Inferior parietal cortex (tissue), 1 donor: ENCODE measurements around the gene NAALADL2.
"Not testable (repeated sequence)": the region's sequence is repeated elsewhere in the genome, so short reads cannot be mapped to it uniquely, and the experiment has no call there.

ENCODE experiments used
- DNase-seq: peaks from one replicate; pipeline ENCODE4 v3.0.0-alpha.2; 2016; ENCODE audit errors: extremely low spot score

The NAALADL2 gene

GRCh38 chr3:175748087-175748730 lies 889.1 kb downstream of the NAALADL2 start:
- DNase-seq: no peak

- no peak for DNase-seq
These were observed 890.8 kb downstream of the NAALADL2 start for GRCh38 chr3:175749981-175750380.

- no peak for DNase-seq
These were observed 892.0 kb downstream of the NAALADL2 start for GRCh38 chr3:175751089-175751488.

- no peak for DNase-seq
These were observed 904.8 kb downstream of the NAALADL2 start for GRCh38 chr3:175763948-175764347.

GRCh38 chr3:175764722-175765121 lies 905.6 kb downstream of the NAALADL2 start:
- DNase-seq: no peak

- no peak for DNase-seq
These were observed 911.3 kb downstream of the NAALADL2 start for GRCh38 chr3:175770426-175770825.

GRCh38 chr3:175777495-175777894 lies 918.4 kb downstream of the NAALADL2 start:
- no peak for DNase-seq

- DNase-seq: no peak
These were observed 918.8 kb downstream of the NAALADL2 start for GRCh38 chr3:175777965-175778364.

- no peak for DNase-seq
These were observed 919.9 kb downstream of the NAALADL2 start for GRCh38 chr3:175778994-175779393.

GRCh38 chr3:175787109-175787508 lies 928.0 kb downstream of the NAALADL2 start:
- not testable (repeated sequence) for DNase-seq

GRCh38 chr3:175792245-175792644 lies 933.1 kb downstream of the NAALADL2 start:
- DNase-seq: no peak

GRCh38 chr3:175798326-175798725 lies 939.2 kb downstream of the NAALADL2 start:
- no peak for DNase-seq

GRCh38 chr3:175805825-175806224 lies 946.7 kb downstream of the NAALADL2 start:
- DNase-seq: no peak

- no peak for DNase-seq
These were observed 948.0 kb downstream of the NAALADL2 start for GRCh38 chr3:175807175-175807574.

- no peak for DNase-seq
These were observed 959.8 kb downstream of the NAALADL2 start for GRCh38 chr3:175818811-175819464.

GRCh38 chr3:175822766-175823491 lies 963.8 kb downstream of the NAALADL2 start:
- not testable (repeated sequence) for DNase-seq

GRCh38 chr3:175825016-175825580 lies 966.0 kb downstream of the NAALADL2 start:
- DNase-seq: not testable (repeated sequence)

GRCh38 chr3:175826759-175827158 lies 967.6 kb downstream of the NAALADL2 start:
- no peak for DNase-seq

GRCh38 chr3:175829809-175830208 lies 970.7 kb downstream of the NAALADL2 start:
- DNase-seq: not testable (repeated sequence)

GRCh38 chr3:175835763-175836162 lies 976.6 kb downstream of the NAALADL2 start:
- not testable (repeated sequence) for DNase-seq

- no peak for DNase-seq
These were observed 977.5 kb downstream of the NAALADL2 start for GRCh38 chr3:175836617-175837016.

- no peak for DNase-seq
These were observed 978.8 kb downstream of the NAALADL2 start for GRCh38 chr3:175837962-175838361.
